ENCODE measurements around the gene ARPC5.
"Not testable (repeated sequence)": the region's sequence is repeated elsewhere in the genome, so short reads cannot be mapped to it uniquely, and the experiment has no call there.

ARPC5 gene

DNA sequence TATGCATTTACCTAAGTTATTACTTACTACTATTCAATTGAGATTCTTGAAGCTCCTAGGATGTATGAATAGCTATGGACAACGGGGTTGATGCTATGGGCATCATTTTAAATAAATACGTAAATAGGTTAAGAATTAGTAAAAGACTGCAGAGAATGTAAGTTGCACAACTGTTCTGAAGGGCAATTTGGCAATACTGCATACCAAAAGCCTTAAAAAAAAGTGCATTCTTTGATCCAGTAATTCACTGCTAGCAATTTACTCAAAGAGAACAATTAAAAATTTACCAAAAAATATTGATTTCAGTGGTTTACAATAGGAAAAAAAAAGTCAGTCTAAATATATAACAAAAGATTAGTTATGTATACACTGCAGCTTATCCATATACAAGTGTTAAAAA lies 3.5 kb downstream of the ARPC5 start:
- no peaks in the 10 kb centered on the region for H3K9me3 ChIP-seq (ENCODE audit: insufficient read depth, low read depth, low read length)
- H3K9ac ChIP-seq (ENCODE audit: low read depth, low read length, poor library complexity, severe bottlenecking) = peak overlapping the region; percentile 98
- H2AFZ ChIP-seq (ENCODE audit: low read length) = no peak overlapping the region
- H3K27me3 ChIP-seq (ENCODE audit: insufficient read depth, low read length, poor library complexity, severe bottlenecking) = peaks cover 8% of the 10 kb centered on the region
- peaks cover 35% of the 10 kb centered on the region for H3K36me3 ChIP-seq (ENCODE audit: insufficient read depth, low read length)
- H3K79me2 ChIP-seq (ENCODE audit: insufficient read depth, low read length) = peaks cover 78% of the 10 kb centered on the region
- peak overlapping the region; percentile 84 for H3K4me3 ChIP-seq (ENCODE audit: low read length, poor library complexity, severe bottlenecking)
- peaks cover 8% of the 10 kb centered on the region for H3F3A ChIP-seq (ENCODE audit: low read depth)
- no peaks in the 10 kb centered on the region for H3K9me2 ChIP-seq (replicated peaks; ENCODE audit: low read depth, low read length)
- peaks cover 63% of the 10 kb centered on the region for H4K20me1 ChIP-seq (ENCODE audit: insufficient read depth, low read length, poor library complexity, severe bottlenecking)
- TF ChIP-seq CTCF (conservative IDR thresholded peaks at IDR 0.05; ENCODE audit: low read length) (no peak), EZH2phosphoT487 (IDR thresholded peaks at IDR 0.05; ENCODE audit: borderline replicate concordance) (no peak)
- H3K4me1 ChIP-seq (ENCODE audit: insufficient read depth, low read length, poor library complexity, severe bottlenecking) = peaks cover 63% of the 10 kb centered on the region
- H3K4me2 ChIP-seq (ENCODE audit: low read depth, low read length, poor library complexity, severe bottlenecking) = peak overlapping the region; percentile 80

GRCh38 chr1:183630748-183631147 lies 4.8 kb downstream of the ARPC5 start:
- H4K20me1 ChIP-seq (ENCODE audit: insufficient read depth, low read length, poor library complexity, severe bottlenecking) = peaks cover 72% of the 10 kb centered on the region
- H3K4me3 ChIP-seq (ENCODE audit: low read length, poor library complexity, severe bottlenecking) = peak overlapping the region; percentile 84
- H2AFZ ChIP-seq (ENCODE audit: low read length) = no peak overlapping the region
- H3K79me2 ChIP-seq (ENCODE audit: insufficient read depth, low read length) = peaks cover 86% of the 10 kb centered on the region
- peaks cover 45% of the 10 kb centered on the region for H3K36me3 ChIP-seq (ENCODE audit: insufficient read depth, low read length)
- H3K9me3 ChIP-seq (ENCODE audit: insufficient read depth, low read depth, low read length) = no peaks in the 10 kb centered on the region
- no peaks in the 10 kb centered on the region for H3K9me2 ChIP-seq (replicated peaks; ENCODE audit: low read depth, low read length)
- peaks cover 8% of the 10 kb centered on the region for H3K27me3 ChIP-seq (ENCODE audit: insufficient read depth, low read length, poor library complexity, severe bottlenecking)
- H3F3A ChIP-seq (ENCODE audit: low read depth) = peaks cover 11% of the 10 kb centered on the region
- peak overlapping the region; percentile 80 for H3K4me2 ChIP-seq (ENCODE audit: low read depth, low read length, poor library complexity, severe bottlenecking)
- H3K4me1 ChIP-seq (ENCODE audit: insufficient read depth, low read length, poor library complexity, severe bottlenecking) = peaks cover 61% of the 10 kb centered on the region
- TF ChIP-seq EZH2phosphoT487 (IDR thresholded peaks at IDR 0.05; ENCODE audit: borderline replicate concordance) = no peak
- no peak for TF ChIP-seq CTCF (conservative IDR thresholded peaks at IDR 0.05; ENCODE audit: low read length)
- peak overlapping the region; percentile 98 for H3K9ac ChIP-seq (ENCODE audit: low read depth, low read length, poor library complexity, severe bottlenecking)

- no peak for TF ChIP-seq EZH2phosphoT487 (IDR thresholded peaks at IDR 0.05; ENCODE audit: borderline replicate concordance)
- no peak for TF ChIP-seq CTCF (conservative IDR thresholded peaks at IDR 0.05; ENCODE audit: low read length)
- peak overlapping the region; percentile 80 for H3K4me2 ChIP-seq (ENCODE audit: low read depth, low read length, poor library complexity, severe bottlenecking)
- peaks cover 70% of the 10 kb centered on the region for H3K79me2 ChIP-seq (ENCODE audit: insufficient read depth, low read length)
- no peaks in the 10 kb centered on the region for H3K27me3 ChIP-seq (ENCODE audit: insufficient read depth, low read length, poor library complexity, severe bottlenecking)
- H3K9me2 ChIP-seq (replicated peaks; ENCODE audit: low read depth, low read length) = no peaks in the 10 kb centered on the region
- peaks cover 9% of the 10 kb centered on the region for H3F3A ChIP-seq (ENCODE audit: low read depth)
- H3K4me1 ChIP-seq (ENCODE audit: insufficient read depth, low read length, poor library complexity, severe bottlenecking) = peaks cover 61% of the 10 kb centered on the region
- peaks cover 74% of the 10 kb centered on the region for H4K20me1 ChIP-seq (ENCODE audit: insufficient read depth, low read length, poor library complexity, severe bottlenecking)
- no peak overlapping the region for H3K9ac ChIP-seq (ENCODE audit: low read depth, low read length, poor library complexity, severe bottlenecking)
- no peak overlapping the region for H2AFZ ChIP-seq (ENCODE audit: low read length)
- H3K9me3 ChIP-seq (ENCODE audit: insufficient read depth, low read depth, low read length) = no peaks in the 10 kb centered on the region
- H3K36me3 ChIP-seq (ENCODE audit: insufficient read depth, low read length) = peaks cover 57% of the 10 kb centered on the region
- peak overlapping the region; percentile 17 for H3K4me3 ChIP-seq (ENCODE audit: low read length, poor library complexity, severe bottlenecking)
Observed at GRCh38 chr1:183628537-183628936, 7.0 kb downstream of the ARPC5 start.

- H3K79me2 ChIP-seq (ENCODE audit: insufficient read depth, low read length) = peaks cover 48% of the 10 kb centered on the region
- not testable (repeated sequence) for H3K4me2 ChIP-seq (ENCODE audit: low read depth, low read length, poor library complexity, severe bottlenecking); H3K27me3 ChIP-seq (ENCODE audit: insufficient read depth, low read length, poor library complexity, severe bottlenecking); H3K9me3 ChIP-seq (ENCODE audit: insufficient read depth, low read depth, low read length); H3K9me2 ChIP-seq (replicated peaks; ENCODE audit: low read depth, low read length); H2AFZ ChIP-seq (ENCODE audit: low read length); H3K4me3 ChIP-seq (ENCODE audit: low read length, poor library complexity, severe bottlenecking); H3K9ac ChIP-seq (ENCODE audit: low read depth, low read length, poor library complexity, severe bottlenecking); H3F3A ChIP-seq (ENCODE audit: low read depth)
- peaks cover 57% of the 10 kb centered on the region for H3K36me3 ChIP-seq (ENCODE audit: insufficient read depth, low read length)
- peaks cover 43% of the 10 kb centered on the region for H3K4me1 ChIP-seq (ENCODE audit: insufficient read depth, low read length, poor library complexity, severe bottlenecking)
- H4K20me1 ChIP-seq (ENCODE audit: insufficient read depth, low read length, poor library complexity, severe bottlenecking) = peaks cover 52% of the 10 kb centered on the region
Observed at GRCh38 chr1:183626236-183626635, 9.3 kb downstream of the ARPC5 start.
